ENCODE measurements around the gene XPR1.

- no peak for TF ChIP-seq EZH2 (IDR thresholded peaks at IDR 0.05; ENCODE audit: insufficient read depth, poor library complexity, severe bottlenecking)
- TF ChIP-seq EZH2phosphoT487 (IDR thresholded peaks at IDR 0.05; ENCODE audit: insufficient read depth, low read depth), result no peak
These were observed 173.5 kb downstream of the XPR1 start for GRCh38 chr1:180805316-180805715.

Measured in GM23248 (cell line).